Stomach (tissue), 9 donors: ENCODE data around the gene PRKCE. TPM values are rescaled to one million over a fixed set of nuclear protein-coding genes. Genes with fewer than 3 reads are reported as not detected.

Source experiments
- DNase-seq, 2 donors: peaks; one replicate each; pipeline versions ENCODE4 v3.0.0 to v3.0.0-alpha.2; 2013 to 2019
- H3K27ac ChIP-seq, 5 donors: fragments of 200-600 bp in 4 of 5; sonication (generic) in 4 of 5; one replicate each; pipeline ENCODE4 v1.5.1; 2013 to 2019; ENCODE audit warnings: mild to moderate bottlenecking in 1 of 5, moderate library complexity in 1 of 5
- H3K27me3 ChIP-seq, 3 donors: fragments of 200-600 bp; sonication (generic); one replicate each; pipeline ENCODE4 v1.5.1; 2017 to 2019; ENCODE audit warnings: mixed run types in 1 of 3
- H3K36me3 ChIP-seq, 4 donors: fragments of 200-600 bp; sonication (generic); 1 replicate in 3 of 4; 2 replicates in 1 of 4; pipeline ENCODE4 v1.5.1; 2016 to 2019
- H3K4me1 ChIP-seq, 4 donors: fragments of 200-600 bp; sonication (generic); one replicate each; pipeline ENCODE4 v1.5.1; 2016 to 2019
- H3K4me3 ChIP-seq, 4 donors: fragments of 200-600 bp; sonication (generic) in 3 of 4; one replicate each; pipeline ENCODE4 v1.5.1; 2016 to 2019; ENCODE audit warnings: mild to moderate bottlenecking in 1 of 4
- H3K9me3 ChIP-seq, 4 donors: fragments of 200-600 bp; sonication (generic); one replicate each; pipeline ENCODE4 v1.5.1; 2016 to 2019
- EP300 ChIP-seq: sonication (generic); formaldehyde crosslinking; IDR thresholded peaks from one replicate; pipeline ENCODE4 v1.6.1; 2017; ENCODE audit warnings: antibody characterized with exemption
- POLR2A ChIP-seq, 4 donors: fragments of 450-650 bp; IDR thresholded peaks; one replicate each; pipeline ENCODE4 v1.6.1; 2016; ENCODE audit warnings: antibody characterized with exemption in 4 of 4, control low read depth in 2 of 4, mild to moderate bottlenecking in 1 of 4, moderate library complexity in 1 of 4
- POLR2AphosphoS5 ChIP-seq, 3 donors: sonication (generic); formaldehyde crosslinking; IDR thresholded peaks; one replicate each; pipeline ENCODE4 v1.6.1; 2016; ENCODE audit warnings: antibody characterized with exemption in 3 of 3
- WGBS, 5 donors: extraction: QIAGEN DNeasy Blood & Tissue Kit in 3 of 5; methylation state at CpG; one replicate each; pipeline versions ENCODE4 v1.1.5 to v1.1.7; 2013 to 2018; 5-methylcytosine and 5-hydroxymethylcytosine counted together
- intact Hi-C: fragments of 100-400 bp; cut with DNase I; formaldehyde crosslinking; loops from one replicate; pipeline ENCODE4 v1.15.1; 2023; ENCODE audit warnings: low total_unique reads
- polyA plus RNA-seq, 3 donors: library from polyadenylated mRNA; stranded (reverse); fragments of 200-250 nt; gene quantifications; one replicate each; pipeline ENCODE4 v1.2.3, GENCODE V29; 2013
- total RNA-seq, 5 donors: library from RNA; depleted of rRNA; stranded (reverse); fragments of >200 nt; gene quantifications; one replicate each; pipeline versions ENCODE4 v1.1.0 to v1.2.3, GENCODE V29; 2014 to 2016
- TF ChIP-seq, protein P1 (sequence below), 7 experiments: fragments of 450-650 bp in 4 of 7; fragments of 200-600 bp in 3 of 7; sonication (generic) in 3 of 7; IDR thresholded peaks; one replicate each; pipeline ENCODE4 v1.5.1; 2016 to 2019; ENCODE audit warnings: antibody characterized with exemption in 7 of 7, control low read depth in 2 of 7, mild to moderate bottlenecking in 1 of 7
- donor health status: healthy with polysubstance abuse.
- donor health status: Bipolar disorder and iron deficiency.
- donor health status: healthy.

Gene PRKCE
- total and polyA plus RNA-seq, 8 donors: 2.0 to 92.0 (median 10.0) TPM

DNA sequence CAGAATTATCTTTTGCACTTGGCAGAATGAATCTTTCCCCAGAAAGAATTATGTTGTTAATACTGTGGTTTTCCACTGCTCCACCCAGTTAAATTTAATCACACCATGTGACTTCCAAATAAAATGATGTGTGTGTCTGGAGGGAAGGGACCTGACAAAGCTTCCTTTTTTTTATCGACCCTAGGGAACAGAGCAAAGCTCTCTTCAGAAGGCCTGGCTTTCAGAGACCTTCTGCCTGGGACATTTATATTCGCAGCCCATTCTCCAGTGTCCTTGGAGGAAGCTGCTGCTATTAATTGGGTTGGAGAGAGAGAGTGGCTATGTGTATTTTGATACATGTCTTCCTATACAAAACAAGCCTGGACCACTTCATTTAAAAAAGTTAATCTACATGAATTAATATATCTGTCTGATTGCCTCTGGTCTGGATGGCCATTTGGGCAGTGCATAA lies 233.7 kb downstream of the PRKCE start:
- peak in 1 of 2 donors; percentile 64 for DNase-seq
- intact Hi-C loops: no loop called here
- Histone ChIP-seq H3K27me3 (no peaks in the 10 kb centered on the region), H3K4me3 (no peak overlapping the region), H3K27ac (peak overlapping the region in 3 of 5 donors; percentile 44 to 65 (median 55)), H3K4me1 (peaks cover 31 to 88% (median 57%) of the 10 kb centered on the region in 4 donors), H3K9me3 (no peaks in the 10 kb centered on the region), H3K36me3 (no peaks in the 10 kb centered on the region)
- TF ChIP-seq POLR2AphosphoS5 (IDR thresholded peaks at IDR 0.05) (no peak), EP300 (no peak), POLR2A (IDR thresholded peaks at IDR 0.05) (no peak)
- TF ChIP-seq, protein P1, sequence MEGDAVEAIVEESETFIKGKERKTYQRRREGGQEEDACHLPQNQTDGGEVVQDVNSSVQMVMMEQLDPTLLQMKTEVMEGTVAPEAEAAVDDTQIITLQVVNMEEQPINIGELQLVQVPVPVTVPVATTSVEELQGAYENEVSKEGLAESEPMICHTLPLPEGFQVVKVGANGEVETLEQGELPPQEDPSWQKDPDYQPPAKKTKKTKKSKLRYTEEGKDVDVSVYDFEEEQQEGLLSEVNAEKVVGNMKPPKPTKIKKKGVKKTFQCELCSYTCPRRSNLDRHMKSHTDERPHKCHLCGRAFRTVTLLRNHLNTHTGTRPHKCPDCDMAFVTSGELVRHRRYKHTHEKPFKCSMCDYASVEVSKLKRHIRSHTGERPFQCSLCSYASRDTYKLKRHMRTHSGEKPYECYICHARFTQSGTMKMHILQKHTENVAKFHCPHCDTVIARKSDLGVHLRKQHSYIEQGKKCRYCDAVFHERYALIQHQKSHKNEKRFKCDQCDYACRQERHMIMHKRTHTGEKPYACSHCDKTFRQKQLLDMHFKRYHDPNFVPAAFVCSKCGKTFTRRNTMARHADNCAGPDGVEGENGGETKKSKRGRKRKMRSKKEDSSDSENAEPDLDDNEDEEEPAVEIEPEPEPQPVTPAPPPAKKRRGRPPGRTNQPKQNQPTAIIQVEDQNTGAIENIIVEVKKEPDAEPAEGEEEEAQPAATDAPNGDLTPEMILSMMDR (IDR thresholded peaks at IDR 0.05): no peak
- 35 to 44% (median 37%) methylated on average over 2 of the region's 2 CpGs for WGBS, 5 donors

DNA sequence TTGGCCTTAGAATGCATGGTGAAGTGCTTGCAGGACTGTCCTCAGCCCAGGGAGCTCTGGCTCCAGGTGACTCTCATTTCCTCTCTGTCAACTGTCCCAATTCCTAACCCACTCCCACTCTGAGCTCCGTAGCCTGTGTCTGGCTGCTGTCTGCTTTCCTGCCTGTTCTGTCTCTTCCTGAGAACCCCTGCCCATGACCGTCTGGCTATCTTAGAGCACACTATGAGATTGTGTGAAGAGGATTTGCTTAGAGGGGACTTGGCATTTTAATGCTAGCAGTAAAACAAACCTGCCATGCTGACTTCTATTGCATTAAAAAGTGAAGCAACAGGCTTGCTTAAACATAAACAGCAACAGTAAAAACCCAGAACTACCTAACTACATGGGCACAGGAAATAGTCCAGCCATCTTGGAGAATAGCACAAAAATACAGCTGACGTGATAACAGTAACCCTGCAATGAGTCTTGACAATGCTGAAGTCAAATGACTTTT lies 234.7 kb downstream of the PRKCE start:
- Histone ChIP-seq H3K4me3 (no peak overlapping the region), H3K9me3 (no peaks in the 10 kb centered on the region), H3K36me3 (no peaks in the 10 kb centered on the region), H3K27ac (peak overlapping the region in 3 of 5 donors; percentile 44 to 65 (median 55)), H3K27me3 (no peaks in the 10 kb centered on the region), H3K4me1 (peaks cover 38 to 98% (median 65%) of the 10 kb centered on the region in 4 donors)
- TF ChIP-seq, protein P1 (IDR thresholded peaks at IDR 0.05): no peak
- TF ChIP-seq POLR2A (IDR thresholded peaks at IDR 0.05) (no peak), POLR2AphosphoS5 (IDR thresholded peaks at IDR 0.05) (no peak)
- intact Hi-C loops: no loop called here
- no peak for DNase-seq
- 64 to 84% (median 73%) methylated on average over 3 of the region's 3 CpGs for WGBS, 5 donors

DNA sequence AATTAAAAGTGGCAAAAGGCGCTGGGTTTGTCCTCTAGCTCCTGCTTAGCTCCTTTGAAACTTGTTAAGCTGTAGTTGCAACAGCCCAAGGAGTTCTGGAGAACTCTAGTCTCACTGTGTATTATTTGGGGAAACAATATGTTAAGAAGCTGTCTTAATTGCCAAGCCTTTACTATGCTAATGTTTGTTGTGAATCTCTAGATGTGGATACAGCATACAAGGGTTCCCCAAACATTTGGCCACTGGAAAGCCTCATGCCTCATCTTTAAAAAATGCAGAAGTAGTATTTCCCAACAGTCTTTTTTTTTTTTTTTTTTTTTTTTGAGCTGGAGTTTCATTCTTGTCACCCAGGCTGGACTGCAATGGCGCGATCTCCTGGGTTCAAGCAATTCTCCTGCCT lies 236.7 kb downstream of the PRKCE start:
- 84 to 98% (median 86%) methylated on average over 3 of the region's 3 CpGs for WGBS, 5 donors
- TF ChIP-seq POLR2A (IDR thresholded peaks at IDR 0.05): no peak
- no peak for TF ChIP-seq POLR2AphosphoS5 (IDR thresholded peaks at IDR 0.05)

DNA sequence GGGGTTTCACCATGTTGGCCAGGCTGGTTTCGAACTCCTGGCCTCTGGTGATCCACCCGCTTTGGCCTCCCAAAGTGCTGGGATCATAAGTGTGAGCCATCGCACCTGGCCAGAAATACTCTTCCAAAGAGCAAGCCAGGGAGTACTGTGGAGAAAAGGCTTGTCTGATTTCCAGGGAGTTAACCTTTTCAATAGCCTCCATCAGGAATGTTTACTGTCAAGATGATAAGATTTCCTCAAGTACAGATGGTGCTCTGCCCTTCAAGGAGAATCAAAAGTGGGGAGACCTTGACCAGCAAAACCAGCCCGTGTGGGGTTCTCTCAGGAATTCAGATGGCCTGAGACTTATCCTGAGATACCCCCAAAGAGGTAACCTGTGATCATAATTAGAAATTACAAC lies 237.2 kb downstream of the PRKCE start:
- TF ChIP-seq, protein P1 (IDR thresholded peaks at IDR 0.05): no peak
- TF ChIP-seq POLR2A (IDR thresholded peaks at IDR 0.05) (no peak), EP300 (no peak), POLR2AphosphoS5 (IDR thresholded peaks at IDR 0.05) (no peak)
- WGBS, 5 donors: 63 to 86% (median 73%) methylated on average over 4 of the region's 4 CpGs
- no peak for DNase-seq
- no peak overlapping the region for H3K4me3 ChIP-seq
- peak overlapping the region; percentile 6 to 65 (median 54) for H3K27ac ChIP-seq
- no peaks in the 10 kb centered on the region for H3K27me3 ChIP-seq
- no peaks in the 10 kb centered on the region for H3K9me3 ChIP-seq
- peaks cover 49 to 100% (median 74%) of the 10 kb centered on the region in 4 donors for H3K4me1 ChIP-seq
- intact Hi-C loops: no loop called here
- H3K36me3 ChIP-seq: no peaks in the 10 kb centered on the region

More for the DNA sequence above, 236.7 kb downstream of the PRKCE start:
- DNase-seq: peak in 1 of 2 donors; percentile 48
- intact Hi-C loops: no loop called here
- Histone ChIP-seq H3K4me1 (peaks cover 49 to 100% (median 76%) of the 10 kb centered on the region in 4 donors), H3K4me3 (no peak overlapping the region), H3K9me3 (no peaks in the 10 kb centered on the region), H3K27me3 (no peaks in the 10 kb centered on the region), H3K27ac (peak overlapping the region; percentile 6 to 65 (median 54)), H3K36me3 (no peaks in the 10 kb centered on the region)

DNA sequence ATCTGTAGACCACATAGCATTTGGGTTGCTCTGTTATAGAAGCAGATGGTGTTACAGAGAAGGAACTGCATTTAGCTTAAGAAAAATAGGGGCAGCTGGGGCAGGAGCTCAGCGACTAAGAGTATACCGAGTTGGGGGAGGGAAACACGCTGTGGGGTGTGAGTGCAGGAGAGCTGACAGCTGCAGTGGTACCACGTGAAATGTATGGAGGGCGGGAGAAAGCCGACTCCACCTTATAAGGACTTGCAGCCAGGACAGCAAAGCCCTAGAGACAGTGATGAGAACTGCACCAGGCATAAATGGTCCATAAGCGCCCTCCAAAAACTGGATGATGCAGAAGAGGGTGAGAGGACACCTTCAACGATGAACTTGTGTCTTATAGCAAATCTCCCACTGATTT lies 237.6 kb downstream of the PRKCE start:
- H3K9me3 ChIP-seq: no peaks in the 10 kb centered on the region
- H3K36me3 ChIP-seq: no peaks in the 10 kb centered on the region
- no peak overlapping the region for H3K4me3 ChIP-seq
- intact Hi-C loops: no loop called here
- peaks cover 46 to 98% (median 70%) of the 10 kb centered on the region in 4 donors for H3K4me1 ChIP-seq
- H3K27ac ChIP-seq: peak overlapping the region in 4 of 5 donors; percentile 6 to 65 (median 40)
- no peak for TF ChIP-seq POLR2A (IDR thresholded peaks at IDR 0.05)
- TF ChIP-seq, protein P1 (IDR thresholded peaks at IDR 0.05): peak in 1 of 7 experiments; percentile 5
- no peak for TF ChIP-seq POLR2AphosphoS5 (IDR thresholded peaks at IDR 0.05)
- no peak for TF ChIP-seq EP300
- WGBS, 5 donors: 40 to 48% (median 45%) methylated on average over 8 of the region's 8 CpGs
- peak in 1 of 2 donors; percentile 84 for DNase-seq
- no peaks in the 10 kb centered on the region for H3K27me3 ChIP-seq
